IPS-11a (cell line): ENCODE data around the gene ABAT.
A peak's percentile ranks its signal among the peaks of the same experiment; 100 is the strongest.

Experiments
- H3K4me3 ChIP-seq: one replicate; pipeline ENCODE4 v1.5.1; 2013; ENCODE audit warnings: low read depth, low read length, control low read depth

The ABAT gene

GRCh38 chr16:8674413-8675022 lies at the start of gene ABAT:
Gene ABAT, plus strand, starts transcription at chr16:8674617. Its CDS starts 61,123 bp downstream, at chr16:8735740.
- peak within 1 kb of the TSS; percentile 65 for H3K4me3 ChIP-seq

- no peak overlapping the region for H3K4me3 ChIP-seq
Observed at GRCh38 chr16:8625491-8626087, 48.8 kb upstream of the ABAT start.

DNA sequence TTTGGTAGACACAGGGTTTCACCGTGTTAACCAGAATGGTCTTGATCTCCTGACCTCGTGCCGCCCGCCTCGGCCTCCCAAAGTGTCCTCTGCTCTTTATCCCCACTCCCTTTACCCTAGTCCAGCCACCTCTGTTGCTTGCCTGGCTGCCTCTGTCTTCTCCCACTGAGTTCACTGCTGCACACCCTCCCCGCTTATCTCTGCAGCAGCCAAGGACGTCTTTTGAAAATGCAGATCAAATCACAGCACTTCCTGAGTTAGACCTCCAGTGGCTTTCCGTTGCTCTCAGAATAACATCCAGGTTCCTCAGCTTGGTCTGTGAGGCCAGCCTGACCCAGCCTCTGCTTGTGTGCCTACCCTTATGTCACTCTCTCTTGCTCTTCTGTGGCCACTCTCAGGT lies 47.5 kb upstream of the ABAT start:
- no peak overlapping the region for H3K4me3 ChIP-seq

DNA sequence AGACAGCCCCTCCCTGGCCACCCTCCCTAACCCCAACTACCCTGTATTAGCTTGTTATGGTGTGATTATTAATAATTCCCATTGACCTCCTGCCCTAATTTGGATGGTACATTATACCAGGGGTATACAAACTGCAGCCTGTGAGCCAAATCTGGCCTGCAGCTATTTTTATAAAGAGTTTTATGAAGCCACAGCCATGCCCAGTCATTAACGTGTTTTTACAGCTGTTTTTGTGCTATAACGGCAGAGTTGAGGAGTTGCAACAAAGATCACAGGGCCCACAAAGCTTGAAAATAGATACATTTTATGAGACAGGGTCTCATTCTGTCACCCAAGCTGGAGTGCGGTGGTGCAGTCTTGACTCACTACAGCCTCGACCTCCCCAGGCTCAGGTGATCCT lies 47.0 kb upstream of the ABAT start:
- no peak overlapping the region for H3K4me3 ChIP-seq

- no peak overlapping the region for H3K4me3 ChIP-seq
Observed at GRCh38 chr16:8628981-8629725, 45.3 kb upstream of the ABAT start.

GRCh38 chr16:8630255-8630953 lies 44.0 kb upstream of the ABAT start:
- H3K4me3 ChIP-seq = no peak overlapping the region

- H3K4me3 ChIP-seq = no peak overlapping the region
Observed at GRCh38 chr16:8631373-8631772, 43.0 kb upstream of the ABAT start.

DNA sequence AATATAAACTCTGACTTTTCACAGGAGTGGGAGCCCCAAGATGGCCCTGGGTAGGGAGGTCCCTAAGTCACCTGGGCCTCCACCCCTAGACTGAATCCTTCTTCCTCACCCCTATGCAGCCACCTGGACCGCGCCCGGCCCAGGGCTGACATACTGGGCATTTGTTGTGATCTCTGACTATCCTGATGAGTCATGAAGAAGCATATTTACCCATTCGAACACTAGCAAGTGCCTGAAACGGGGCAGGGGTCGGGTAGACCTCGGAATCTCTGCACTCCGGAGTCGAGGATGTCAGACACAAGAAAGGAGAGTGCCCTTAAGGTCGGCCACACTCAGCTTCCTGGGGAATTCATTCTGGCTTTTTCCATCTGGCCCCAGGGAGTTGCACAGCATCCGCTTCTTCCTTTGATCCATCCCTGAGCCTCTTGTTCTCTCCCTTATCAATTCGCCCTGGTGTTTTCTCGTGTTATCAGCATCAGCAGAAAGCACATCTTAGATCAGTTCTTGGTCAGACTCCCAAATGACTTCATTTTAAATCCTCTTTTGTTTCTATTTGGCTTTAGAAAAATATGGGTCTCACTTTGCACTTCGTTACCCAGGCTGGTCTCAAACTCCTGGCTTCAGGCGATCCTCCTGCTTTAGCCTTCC lies 42.5 kb upstream of the ABAT start:
- H3K4me3 ChIP-seq = no peak overlapping the region

DNA sequence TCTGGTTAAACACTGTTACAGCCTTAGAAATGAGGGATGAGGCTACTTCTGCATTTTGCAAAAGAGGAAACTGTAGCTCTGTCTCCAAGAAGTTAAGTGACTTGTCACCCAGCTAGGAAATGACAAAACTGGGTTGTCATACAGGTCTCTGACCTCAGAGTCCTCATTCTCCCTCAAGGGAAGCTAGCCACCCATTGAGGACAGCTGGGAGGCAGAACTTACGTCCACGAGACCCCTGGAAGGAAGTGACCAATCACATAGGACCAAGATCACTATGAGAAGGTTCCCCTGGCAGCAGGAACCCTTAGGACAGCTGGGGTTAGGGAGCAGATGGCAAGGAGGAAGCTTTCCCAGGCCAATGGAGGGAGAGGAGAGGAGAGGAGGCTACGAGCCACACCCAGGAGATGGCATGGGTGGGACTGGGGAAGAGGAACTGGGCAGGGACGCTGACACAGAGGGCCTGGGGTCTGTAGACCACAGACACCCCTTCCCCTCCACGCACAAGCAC lies 41.7 kb upstream of the ABAT start:
- H3K4me3 ChIP-seq = no peak overlapping the region

DNA sequence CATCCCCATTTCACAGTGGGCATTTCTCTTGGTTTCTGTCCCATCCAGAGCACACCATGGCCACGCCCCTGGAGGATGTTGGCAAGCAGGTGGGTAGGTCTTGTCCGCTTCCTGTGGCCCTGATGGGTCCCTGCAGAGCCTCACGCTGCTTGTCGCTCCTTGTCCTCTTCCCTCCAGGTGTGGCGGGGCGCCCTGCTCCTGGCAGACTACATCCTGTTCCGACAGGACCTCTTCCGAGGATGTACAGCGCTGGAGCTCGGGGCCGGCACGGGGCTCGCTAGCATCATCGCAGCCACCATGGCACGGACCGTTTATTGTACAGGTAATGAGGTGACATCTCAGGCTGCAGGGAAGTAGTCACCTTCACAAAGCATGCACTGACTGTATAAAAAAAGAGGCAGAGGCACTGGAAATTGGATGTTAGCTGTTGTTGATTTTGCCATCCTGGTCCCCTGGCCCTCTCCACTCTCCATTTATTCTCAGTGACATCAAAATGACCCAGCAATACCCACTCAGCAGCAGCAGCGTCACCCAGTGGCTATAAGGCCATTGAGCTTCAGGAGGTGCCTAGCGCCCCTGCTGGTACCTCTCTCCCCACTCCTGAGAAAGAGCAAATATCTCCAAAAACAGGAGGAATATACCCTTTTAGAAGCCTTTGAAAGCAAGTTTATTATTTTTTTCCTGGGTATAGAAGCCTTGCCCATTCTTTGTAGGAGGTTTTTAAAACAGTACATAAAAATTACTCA lies 39.3 kb upstream of the ABAT start:
- H3K4me3 ChIP-seq = no peak overlapping the region

DNA sequence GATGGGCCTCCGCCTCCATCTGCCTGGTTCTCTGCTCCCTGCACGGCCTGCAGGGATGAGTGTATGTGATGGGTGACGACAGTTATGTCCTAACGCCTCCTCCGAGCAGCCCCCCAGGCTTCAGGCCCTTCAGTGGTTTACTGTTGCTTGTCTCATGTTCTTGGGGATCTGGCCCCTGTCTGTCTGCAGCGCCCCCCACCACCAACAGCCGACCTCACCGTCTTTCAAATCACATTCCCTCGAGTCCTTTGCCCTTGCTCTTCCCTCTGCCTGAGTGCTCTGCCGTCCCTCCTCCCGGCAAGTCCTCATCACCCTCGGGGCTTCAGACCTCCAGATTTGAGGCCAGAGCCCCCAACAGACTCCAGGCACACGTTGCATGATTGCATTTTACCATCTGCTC lies 34.7 kb upstream of the ABAT start:
- no peak overlapping the region for H3K4me3 ChIP-seq

DNA sequence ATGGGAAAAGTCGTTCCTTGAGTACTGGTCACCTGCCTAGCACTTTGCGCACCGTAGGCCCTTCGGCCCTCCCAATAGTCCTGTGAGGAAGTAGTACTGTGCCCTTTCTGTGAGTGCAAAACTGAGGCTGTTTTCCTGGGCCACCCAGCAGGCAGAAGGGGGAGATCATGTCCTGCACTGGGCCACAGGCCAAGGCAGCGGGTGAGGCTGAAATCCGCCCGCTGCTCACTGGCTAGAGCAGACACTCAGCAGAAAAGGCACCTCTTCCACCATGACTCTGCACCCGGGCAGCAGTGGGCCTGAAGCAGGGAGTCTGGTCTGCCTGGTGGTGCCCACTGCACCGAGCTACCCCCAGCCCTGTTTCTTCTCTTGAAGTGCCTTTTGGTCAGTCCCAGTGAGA lies 32.7 kb upstream of the ABAT start:
- H3K4me3 ChIP-seq = no peak overlapping the region

GRCh38 chr16:8642146-8642545 lies 32.3 kb upstream of the ABAT start:
- no peak overlapping the region for H3K4me3 ChIP-seq

DNA sequence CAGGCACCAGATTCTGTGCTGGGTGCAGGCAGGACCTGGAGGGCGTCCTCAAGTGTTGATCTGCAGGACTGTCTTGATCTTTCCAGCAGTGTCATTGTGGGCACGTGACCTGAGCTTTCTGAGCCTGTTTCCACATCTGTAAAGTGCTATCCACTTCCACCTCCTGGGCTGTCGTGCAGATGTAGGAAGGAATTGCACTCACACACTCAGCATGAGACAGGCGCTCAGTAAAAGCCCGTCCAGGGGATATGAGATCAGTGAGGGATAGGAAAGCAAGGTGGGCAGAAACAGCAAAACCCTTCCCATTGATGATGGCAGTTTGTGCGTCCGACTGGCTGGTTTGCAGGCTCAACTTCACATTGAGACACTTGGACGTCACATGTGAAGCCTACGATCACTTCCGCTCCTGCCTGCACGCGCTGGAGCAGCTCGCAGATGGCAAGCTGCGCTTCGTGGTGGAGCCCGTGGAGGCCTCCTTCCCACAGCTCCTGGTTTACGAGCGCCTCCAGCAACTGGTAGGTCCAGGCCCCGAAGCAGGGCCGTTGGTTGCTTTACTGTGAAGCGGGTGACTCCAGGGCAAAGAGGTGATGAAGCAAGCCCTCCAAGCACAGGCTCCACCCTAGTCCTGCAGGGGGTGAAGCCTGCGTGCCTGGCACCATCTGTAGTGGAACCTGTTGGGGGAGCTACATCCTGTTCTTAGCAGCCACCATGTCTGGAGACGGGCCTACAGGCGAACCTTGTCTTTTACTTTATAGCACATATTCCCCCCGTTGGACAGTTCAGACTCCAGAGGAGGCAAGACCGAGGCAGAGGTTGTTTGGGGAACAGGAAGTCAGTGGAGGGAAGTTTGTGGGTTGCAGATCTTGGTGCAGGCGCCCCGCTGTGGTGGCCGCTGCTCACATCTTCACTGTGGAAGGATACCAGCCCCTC lies 29.9 kb upstream of the ABAT start:
- H3K4me3 ChIP-seq = no peak overlapping the region

DNA sequence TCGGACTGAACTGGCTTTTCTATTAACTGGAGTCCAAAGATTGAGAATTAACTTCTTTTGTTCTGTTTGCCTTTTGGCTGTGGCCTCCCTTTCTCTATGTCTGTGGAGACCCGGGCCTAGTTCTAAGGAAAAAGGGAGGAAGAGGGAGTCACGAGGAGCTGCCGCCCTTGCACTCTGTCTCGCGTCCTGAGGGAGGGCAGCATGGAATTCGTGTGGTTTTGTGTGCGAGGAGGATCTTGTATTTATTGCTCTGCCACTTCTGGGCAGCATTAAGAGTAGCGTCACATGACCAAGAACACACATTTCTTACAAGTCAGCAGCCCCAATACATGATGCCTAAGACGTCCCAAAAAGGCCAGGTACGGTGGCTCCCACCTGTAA lies 29.3 kb upstream of the ABAT start:
- no peak overlapping the region for H3K4me3 ChIP-seq

DNA sequence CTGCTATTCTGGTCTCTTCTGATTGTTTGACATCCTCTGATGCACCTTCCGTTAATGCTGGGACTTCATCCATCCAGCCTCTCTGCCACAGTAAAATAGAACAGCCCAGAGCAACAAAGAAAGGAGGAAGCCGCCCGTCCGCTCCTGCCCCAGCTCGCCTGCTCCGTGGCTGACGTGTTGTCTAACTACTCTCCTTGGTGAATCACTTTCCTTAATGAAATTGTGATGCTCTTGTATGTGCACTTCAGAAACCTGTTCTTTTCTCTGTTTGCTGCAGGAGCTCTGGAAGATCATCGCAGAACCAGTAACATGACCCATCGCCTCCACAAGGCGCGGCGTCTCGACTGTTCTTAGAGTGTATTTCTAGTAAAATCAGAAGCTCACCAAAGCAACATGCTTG lies 28.6 kb upstream of the ABAT start:
- no peak overlapping the region for H3K4me3 ChIP-seq

DNA sequence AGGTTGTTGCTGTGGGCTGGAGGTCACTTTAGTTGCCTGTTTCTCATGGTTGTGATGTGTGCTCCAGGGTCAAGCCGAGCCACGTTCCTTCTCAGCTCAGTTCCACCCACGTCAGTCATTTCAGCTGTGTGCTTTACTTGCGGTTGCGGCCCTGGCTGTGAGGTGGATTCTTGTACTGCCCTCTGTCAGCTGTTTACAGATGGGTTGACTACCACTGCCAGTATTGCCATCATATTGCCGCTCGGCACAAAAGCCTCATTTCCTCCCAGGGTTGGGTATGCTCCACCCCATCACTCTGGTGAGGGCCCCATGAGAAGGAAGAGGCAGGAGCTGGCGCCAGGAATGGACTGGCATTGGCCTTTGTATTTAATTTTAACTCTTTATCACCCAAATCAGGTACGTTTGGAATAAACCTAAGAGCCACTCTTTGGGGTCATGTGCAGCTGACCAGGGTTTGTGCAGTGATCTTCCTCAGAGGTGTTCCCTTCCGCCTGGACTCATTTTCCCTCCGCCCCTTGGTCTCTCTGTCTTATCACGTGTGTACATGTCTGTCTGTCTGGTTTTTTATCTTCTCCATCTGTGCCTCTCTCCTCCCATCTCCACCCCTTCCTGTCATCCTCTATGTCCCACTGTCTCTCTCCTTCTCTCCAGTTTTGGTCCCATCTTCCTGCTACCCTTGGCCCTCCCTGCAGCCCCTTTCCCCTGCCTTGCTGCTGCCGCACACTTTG lies 27.9 kb upstream of the ABAT start:
- H3K4me3 ChIP-seq = no peak overlapping the region

DNA sequence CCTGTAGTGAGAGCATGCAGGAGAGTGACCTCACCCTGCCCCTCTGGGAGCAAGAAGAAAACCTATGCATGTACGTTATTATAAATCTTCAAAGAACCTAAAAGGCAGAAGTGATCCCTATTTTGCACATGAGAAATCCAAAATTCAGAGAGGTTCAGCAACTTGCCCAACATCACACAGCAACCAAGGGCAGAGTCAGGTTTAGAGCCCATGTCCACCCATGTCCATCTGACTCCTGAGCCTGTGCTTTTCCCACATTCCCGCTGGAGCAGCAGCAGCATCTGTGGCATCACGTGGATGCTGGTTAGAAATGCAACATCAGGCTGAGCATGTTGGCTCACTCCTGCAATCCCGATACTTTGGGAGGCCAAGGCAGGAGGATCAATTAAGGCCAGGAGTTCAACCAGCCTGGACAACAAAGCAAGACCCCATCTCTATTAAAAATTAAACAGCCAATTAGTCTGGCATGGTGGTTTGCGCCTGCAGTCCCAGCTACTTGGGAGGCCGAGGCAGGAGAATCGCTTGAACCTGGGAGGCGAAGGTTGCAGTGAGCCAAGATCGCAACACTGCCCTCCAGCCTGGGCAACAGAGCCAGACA lies 26.6 kb upstream of the ABAT start:
- H3K4me3 ChIP-seq = no peak overlapping the region
